GM12874 (cell line): ENCODE results near the gene ESX1.

Source experiments
- TF ChIP-seq, protein P1 (sequence below): IDR thresholded peaks from 2 replicates; pipeline ENCODE4 v1.5.1; 2011; ENCODE audit warnings: low read depth, mild to moderate bottlenecking, control low read depth, low read length, moderate library complexity; ENCODE audit not compliant: insufficient read depth

ESX1 gene

DNA sequence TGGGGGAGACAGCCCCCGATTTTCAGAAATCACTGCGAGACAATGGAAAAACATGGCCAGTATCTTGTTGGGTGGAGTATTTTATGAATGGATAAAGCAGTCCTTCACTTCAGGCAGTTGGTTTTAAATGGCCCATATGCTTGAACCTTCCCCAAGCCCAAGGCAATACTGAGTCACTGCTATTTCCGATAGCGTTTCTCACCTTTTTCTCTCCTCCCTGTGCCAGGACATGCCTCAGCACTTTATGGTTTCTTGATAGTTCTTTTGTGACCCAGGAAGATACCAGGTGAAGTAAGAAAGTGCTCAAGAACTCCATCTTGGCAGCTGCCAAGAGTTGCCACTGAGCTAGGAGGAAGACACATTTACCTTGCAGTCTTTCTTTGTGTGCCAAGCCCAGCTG is 26.8 kb upstream of the ESX1 start:
- TF ChIP-seq, protein P1, sequence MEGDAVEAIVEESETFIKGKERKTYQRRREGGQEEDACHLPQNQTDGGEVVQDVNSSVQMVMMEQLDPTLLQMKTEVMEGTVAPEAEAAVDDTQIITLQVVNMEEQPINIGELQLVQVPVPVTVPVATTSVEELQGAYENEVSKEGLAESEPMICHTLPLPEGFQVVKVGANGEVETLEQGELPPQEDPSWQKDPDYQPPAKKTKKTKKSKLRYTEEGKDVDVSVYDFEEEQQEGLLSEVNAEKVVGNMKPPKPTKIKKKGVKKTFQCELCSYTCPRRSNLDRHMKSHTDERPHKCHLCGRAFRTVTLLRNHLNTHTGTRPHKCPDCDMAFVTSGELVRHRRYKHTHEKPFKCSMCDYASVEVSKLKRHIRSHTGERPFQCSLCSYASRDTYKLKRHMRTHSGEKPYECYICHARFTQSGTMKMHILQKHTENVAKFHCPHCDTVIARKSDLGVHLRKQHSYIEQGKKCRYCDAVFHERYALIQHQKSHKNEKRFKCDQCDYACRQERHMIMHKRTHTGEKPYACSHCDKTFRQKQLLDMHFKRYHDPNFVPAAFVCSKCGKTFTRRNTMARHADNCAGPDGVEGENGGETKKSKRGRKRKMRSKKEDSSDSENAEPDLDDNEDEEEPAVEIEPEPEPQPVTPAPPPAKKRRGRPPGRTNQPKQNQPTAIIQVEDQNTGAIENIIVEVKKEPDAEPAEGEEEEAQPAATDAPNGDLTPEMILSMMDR: no peak

GRCh38 chrX:104280609-104281008 is 25.9 kb upstream of the ESX1 start:
- TF ChIP-seq, protein P1: no peak

DNA sequence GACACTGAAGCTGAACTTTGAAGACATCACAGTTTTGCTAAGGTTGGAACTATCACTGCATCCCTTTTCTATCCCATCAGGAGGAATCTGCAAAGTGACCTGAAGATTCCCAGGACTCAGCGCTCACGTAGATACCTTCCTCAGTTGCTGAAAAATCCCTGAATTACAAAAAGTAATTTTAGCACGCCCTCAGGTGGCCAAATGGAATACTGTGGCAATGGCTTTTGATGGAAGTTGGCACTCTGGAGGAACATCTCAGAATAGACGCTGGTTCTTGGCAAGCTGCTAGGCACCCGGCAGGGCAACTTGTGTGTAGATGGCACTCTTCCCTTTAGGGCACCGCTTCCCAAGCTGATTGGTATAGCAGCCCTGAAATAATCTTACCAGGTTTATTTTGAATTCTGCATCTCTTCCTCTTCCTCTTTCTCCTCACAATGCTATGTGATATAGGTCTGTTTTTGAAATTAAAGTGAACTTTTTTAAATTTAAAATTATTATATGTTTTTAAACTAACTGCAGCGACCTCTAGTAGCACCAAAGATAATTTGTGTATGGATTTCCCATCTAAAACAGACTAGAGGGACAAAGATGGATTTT is 16.3 kb upstream of the ESX1 start:
- TF ChIP-seq, protein P1: peak; percentile 54

- TF ChIP-seq, protein P1: no peak
Observed at GRCh38 chrX:104270212-104270611, 15.5 kb upstream of the ESX1 start.

DNA sequence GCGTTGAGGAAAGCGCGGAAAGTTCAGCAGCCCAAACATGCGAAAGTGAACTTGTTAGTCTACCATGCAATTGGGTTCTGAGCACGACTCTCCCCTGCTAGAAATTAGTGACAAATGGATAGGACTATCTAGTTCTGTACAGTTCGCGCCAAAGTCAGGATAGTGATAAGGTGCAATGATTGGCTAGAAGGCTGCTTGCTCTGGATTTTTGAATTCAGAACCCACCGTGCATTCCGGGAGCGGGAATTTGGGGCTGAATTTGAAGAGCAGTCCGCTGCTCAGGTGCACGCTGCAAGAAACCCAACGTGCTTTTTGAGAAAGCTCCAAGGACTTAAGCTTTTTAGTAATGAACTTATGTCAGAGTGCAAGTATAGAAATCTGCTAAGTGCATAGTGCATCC is 732 bp upstream of the ESX1 start:
- TF ChIP-seq, protein P1: no peak

GRCh38 chrX:104253567-104254441 is 929 bp downstream of the ESX1 start:
- TF ChIP-seq, protein P1: no peak

GRCh38 chrX:104250470-104250869 is 4.3 kb downstream of the ESX1 start:
- TF ChIP-seq, protein P1: no peak
